ENCODE results near the gene EDARADD.

Gene EDARADD

DNA sequence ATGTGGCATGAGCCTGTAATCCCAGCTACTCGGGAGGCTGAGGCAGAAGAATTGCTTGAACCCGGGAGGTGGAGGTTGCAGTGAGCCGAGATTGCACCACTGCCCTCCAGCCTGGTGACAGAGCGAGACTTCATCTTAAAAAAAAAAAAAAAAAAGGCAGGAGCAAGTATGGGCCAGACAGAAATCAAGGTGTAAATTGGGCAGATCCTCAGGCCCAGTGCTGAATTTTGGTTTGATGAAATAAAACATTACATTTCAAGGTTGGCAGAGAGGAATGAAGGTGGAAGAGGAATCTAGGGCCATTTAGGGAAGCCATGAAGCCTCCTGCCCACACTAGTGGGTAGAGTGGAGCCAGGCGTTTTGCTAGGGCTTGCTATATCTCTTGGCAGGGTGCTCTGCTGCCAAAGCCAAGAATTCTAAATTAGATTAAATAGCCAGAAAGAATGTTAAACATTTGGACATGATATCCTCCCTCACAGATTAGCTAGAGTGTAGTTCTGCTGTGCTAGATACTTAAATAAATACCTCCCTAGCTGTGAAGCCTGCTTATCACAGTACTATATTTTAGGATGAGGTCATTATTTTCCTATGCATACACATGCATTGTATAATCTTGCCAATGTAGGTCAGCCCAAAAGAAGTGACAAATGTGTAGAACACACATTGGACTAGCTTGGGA, 113.1 kb downstream of the EDARADD start:
- CTCF ChIA-PET, result interaction anchor here (0.9 to 1.5 kb wide), 4 partner anchors 10 to 399 kb away, joined by 3 to 6 read pairs (median 3); no protein-coding TSS in a partner anchor
- TF ChIP-seq, protein P1, sequence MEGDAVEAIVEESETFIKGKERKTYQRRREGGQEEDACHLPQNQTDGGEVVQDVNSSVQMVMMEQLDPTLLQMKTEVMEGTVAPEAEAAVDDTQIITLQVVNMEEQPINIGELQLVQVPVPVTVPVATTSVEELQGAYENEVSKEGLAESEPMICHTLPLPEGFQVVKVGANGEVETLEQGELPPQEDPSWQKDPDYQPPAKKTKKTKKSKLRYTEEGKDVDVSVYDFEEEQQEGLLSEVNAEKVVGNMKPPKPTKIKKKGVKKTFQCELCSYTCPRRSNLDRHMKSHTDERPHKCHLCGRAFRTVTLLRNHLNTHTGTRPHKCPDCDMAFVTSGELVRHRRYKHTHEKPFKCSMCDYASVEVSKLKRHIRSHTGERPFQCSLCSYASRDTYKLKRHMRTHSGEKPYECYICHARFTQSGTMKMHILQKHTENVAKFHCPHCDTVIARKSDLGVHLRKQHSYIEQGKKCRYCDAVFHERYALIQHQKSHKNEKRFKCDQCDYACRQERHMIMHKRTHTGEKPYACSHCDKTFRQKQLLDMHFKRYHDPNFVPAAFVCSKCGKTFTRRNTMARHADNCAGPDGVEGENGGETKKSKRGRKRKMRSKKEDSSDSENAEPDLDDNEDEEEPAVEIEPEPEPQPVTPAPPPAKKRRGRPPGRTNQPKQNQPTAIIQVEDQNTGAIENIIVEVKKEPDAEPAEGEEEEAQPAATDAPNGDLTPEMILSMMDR (IDR thresholded peaks at IDR 0.05; ENCODE audit: control extremely low read depth, extremely low read depth, low read depth, missing control alignments), result no peak
- no peak for DNase-seq (ENCODE audit: extremely low spot score)

DNA sequence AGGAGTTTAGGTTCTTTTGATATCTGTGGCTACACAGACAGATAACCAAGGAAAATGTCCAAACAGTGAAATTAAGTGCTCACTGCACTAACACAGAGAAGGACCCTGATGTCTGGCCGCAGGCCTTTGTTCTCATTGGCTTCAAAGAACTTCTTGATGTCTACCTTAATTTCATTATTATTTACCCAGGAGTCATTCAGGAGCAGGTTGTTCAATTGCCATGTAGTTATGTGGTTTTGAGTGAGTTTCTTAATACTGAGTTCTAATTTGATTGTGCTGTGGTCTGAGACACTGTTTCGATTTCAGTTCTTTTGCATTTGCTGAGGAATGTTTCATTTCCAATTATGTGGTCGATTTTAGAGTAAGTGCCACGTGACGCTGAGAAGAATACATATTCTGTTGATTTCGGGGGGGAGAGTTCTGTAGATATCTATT, 114.5 kb downstream of the EDARADD start:
- ChIA-PET POLR2A (no interaction called here), CTCF (interaction anchor here (1.0 kb wide), 1 partner anchor 17 kb away, joined by 3 read pairs; no protein-coding TSS in a partner anchor)
- no peak for DNase-seq (ENCODE audit: extremely low spot score)
- TF ChIP-seq, protein P1 (IDR thresholded peaks at IDR 0.05; ENCODE audit: control extremely low read depth, extremely low read depth, low read depth, missing control alignments), result no peak

More for the DNA sequence above, 113.1 kb downstream of the EDARADD start:
- POLR2A ChIA-PET, result no interaction called here

DNA sequence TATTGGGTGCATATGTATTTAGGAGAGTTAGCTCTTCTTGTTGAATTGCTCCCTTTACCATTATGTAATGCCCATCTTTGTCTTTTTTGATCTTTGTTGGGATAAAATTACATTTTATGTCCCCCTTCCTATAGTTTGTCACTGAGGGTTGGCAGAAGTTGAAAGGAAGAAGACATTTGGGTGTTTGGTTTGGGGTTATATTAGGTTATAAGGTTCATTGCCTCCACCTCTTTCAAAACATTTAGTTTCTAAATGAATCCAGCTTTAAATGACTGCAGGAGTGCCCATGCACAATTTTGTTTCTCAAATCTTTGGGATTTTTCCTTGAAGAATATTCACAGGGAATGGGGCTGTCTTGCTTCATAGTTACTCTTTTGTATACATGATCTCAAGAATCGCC, 115.1 kb downstream of the EDARADD start:
- TF ChIP-seq, protein P1 (IDR thresholded peaks at IDR 0.05; ENCODE audit: control extremely low read depth, extremely low read depth, low read depth, missing control alignments), result no peak
- ChIA-PET CTCF (no interaction called here), POLR2A (no interaction called here)
- DNase-seq (ENCODE audit: extremely low spot score), result no peak

DNA sequence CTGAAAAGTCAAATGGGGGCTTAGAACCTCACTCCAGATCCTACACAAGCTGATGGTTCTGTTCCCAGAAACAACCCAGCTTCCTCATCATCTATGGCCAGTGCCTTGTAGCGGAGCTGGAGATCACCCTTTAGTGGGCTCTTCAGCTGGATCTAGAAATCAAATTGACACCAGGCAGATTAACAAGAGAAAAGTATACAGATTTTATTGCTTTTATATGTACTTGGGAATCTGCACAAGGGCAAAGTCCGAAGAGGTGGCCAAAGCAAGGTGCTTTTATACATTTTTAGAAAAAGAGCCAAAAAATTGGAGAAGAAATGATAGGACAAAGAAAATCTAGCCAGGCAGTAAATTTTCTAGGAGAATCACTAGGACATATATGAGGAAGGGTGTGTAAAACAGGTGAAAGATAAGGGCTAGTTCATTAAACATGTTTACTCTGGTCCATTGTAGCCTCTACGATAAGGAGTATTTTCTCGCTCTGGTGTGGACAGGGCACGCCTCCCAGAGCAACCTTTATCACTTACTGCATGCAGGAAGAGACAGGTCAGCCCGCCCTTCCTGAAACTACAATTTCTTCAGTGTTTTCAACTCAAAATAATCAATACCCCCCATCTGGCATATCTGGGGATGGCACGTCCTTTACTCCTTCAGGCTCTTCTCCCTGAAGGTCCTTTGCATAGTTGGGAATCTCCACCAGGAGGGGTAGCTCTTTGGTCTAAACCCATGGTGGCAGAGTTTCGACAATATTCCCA, 115.7 kb downstream of the EDARADD start:
- TF ChIP-seq, protein P1 (IDR thresholded peaks at IDR 0.05; ENCODE audit: control extremely low read depth, extremely low read depth, low read depth, missing control alignments), result no peak
- DNase-seq (ENCODE audit: extremely low spot score), result no peak
- ChIA-PET POLR2A (no interaction called here), CTCF (interaction anchor here (1.0 kb wide), 1 partner anchor 250 kb away, joined by 3 read pairs; no protein-coding TSS in a partner anchor)

DNA sequence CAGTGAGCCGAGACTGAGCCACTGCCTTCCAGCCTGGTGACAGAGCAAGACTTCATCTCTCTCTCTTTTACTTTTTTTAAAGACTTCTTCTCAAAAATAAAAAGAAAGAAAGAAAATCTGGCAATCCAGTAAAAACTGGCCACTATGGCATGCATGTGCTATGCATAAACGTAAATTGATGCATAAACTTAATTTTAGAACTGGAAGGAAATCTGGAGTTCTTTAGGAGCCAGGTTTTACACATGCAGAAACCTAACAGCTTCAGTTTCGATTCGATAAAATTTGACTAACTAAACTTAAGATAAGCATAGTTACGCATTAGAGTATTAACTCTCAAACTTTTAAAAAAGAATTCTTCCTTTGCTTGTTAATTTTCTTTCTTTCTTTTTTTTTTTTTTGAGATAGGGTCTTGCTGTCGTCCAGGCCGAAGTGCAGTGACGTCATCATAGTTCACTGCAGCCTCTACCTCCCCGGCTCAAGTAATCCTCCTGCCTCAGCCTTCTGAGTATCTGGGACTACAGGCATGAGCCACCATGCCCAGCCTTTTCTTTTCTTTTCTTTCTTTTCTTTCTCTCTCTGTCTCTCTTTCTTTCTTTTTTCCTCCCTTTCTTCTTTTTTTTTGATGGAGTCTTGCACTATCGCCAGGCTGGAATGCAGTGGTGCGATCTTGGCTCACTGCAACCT, 117.8 kb downstream of the EDARADD start:
- DNase-seq (ENCODE audit: extremely low spot score), result no peak
- TF ChIP-seq, protein P1 (IDR thresholded peaks at IDR 0.05; ENCODE audit: control extremely low read depth, extremely low read depth, low read depth, missing control alignments), result no peak
- ChIA-PET POLR2A (no interaction called here), CTCF (no interaction called here)

DNA sequence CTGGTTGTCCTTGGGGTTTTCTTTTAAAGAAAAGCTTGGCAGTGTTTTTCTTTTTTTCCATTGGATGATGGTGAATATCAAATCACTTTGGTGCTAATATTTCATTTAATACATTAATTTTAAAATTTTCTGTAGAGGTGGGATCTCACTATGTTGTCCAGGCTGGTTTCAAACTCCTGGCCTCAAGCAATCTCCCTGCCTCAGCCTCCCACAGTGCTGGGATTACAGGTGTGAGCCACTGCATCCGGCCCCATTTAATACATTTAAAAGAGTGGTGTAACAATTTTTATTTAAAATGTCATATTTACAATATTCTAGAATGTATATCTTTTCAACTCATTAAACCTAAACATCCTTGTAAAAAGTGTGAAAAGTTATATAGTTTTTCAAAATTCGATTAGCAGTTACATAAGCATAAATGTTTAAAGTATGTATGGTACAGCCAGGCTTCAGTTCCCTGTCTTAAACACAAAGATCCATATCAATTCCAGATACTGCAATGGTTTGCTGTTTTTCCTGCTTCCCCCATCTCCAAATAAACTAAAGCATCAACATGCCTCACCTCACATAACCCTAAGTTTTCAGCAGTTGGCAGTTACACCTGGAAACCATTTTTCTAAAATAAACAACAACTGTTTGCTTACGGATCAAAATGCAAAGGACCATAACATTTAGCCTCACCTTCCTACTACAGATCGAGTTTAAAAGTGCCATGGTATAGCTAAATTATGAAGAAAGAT, 120.8 kb downstream of the EDARADD start:
- CTCF ChIA-PET, result no interaction called here
- TF ChIP-seq, protein P1 (IDR thresholded peaks at IDR 0.05; ENCODE audit: control extremely low read depth, extremely low read depth, low read depth, missing control alignments), result no peak
- no peak for DNase-seq (ENCODE audit: extremely low spot score)
- POLR2A ChIA-PET, result no interaction called here
